B cell (primary cell): Measurements from ENCODE around the gene ENOPH1. TPM values are rescaled to one million over a fixed set of nuclear protein-coding genes. Genes with fewer than 3 reads are reported as not detected.

Experiments
- ATAC-seq: fragments of 200-7000 bp; cut with Tn5 transposase; one replicate; pipeline ENCODE4 v1.10.0; 2021; ENCODE audit warnings: low read depth, mild to moderate bottlenecking, moderate number of reproducible peaks, moderate library complexity
- CTCF ChIA-PET: fragments of 350-600 bp; sonication (Branson Sonifier 250); formaldehyde crosslinking; loops from one replicate; lab custom pipeline; 2021; ENCODE audit warnings: antibody characterized with exemption, inconsistent platforms; lab: Charles Lee
- POLR2A ChIA-PET: fragments of 350-600 bp; sonication (Branson Sonifier 250); formaldehyde crosslinking; loops from one replicate; lab custom pipeline; 2021; ENCODE audit warnings: antibody characterized with exemption; lab: Charles Lee
- DNase-seq: peaks from one replicate; pipeline ENCODE4 v3.0.0; 2013
- H2AFZ ChIP-seq: 2 replicates; pipeline ENCODE4 v1.6.1; 2012; ENCODE audit warnings: mild to moderate bottlenecking, low read depth, low read length; ENCODE audit not compliant: insufficient read depth, poor library complexity, severe bottlenecking
- H3K27ac ChIP-seq, 2 donors: 1 replicate in 1 of 2; 2 replicates in 1 of 2; pipeline ENCODE4 v1.5.1; 2012 to 2013; ENCODE audit warnings: low read length in 2 of 2, mild to moderate bottlenecking in 2 of 2, moderate library complexity in 1 of 2
- H3K27me3 ChIP-seq, 4 experiments: fragments of 200-600 bp in 1 of 4; sonication (generic) in 1 of 4; replicated peaks in 1 of 4; 1 replicate in 2 of 4; 2 replicates in 2 of 4; pipeline versions ENCODE4 v1.6.1 to v1.7.0; 2013 to 2016; ENCODE audit warnings: low read length in 3 of 4, mild to moderate bottlenecking in 2 of 4, mixed read lengths in 1 of 4, moderate library complexity in 1 of 4; ENCODE audit not compliant: insufficient read depth in 4 of 4, control insufficient read depth in 3 of 4; ENCODE audit errors: control extremely low read depth in 1 of 4
- H3K36me3 ChIP-seq, 2 experiments: replicated peaks in 1 of 2; 1 replicate in 1 of 2; 2 replicates in 1 of 2; pipeline versions ENCODE4 v1.6.1 to v1.7.1; 2013; ENCODE audit warnings: low read length in 1 of 2; ENCODE audit not compliant: insufficient read depth in 2 of 2, control insufficient read depth in 1 of 2; ENCODE audit errors: control extremely low read depth in 1 of 2, extremely low read depth in 1 of 2
- H3K4me1 ChIP-seq, 2 donors: fragments of 200-600 bp in 1 of 2; sonication (generic) in 1 of 2; 1 replicate in 1 of 2; 2 replicates in 1 of 2; pipeline versions ENCODE4 v1.5.1 to v1.6.1; 2013 to 2017; ENCODE audit warnings: low read length in 2 of 2; ENCODE audit not compliant: control insufficient read depth in 2 of 2, insufficient read depth in 2 of 2
- H3K4me2 ChIP-seq: replicated peaks from 2 replicates; pipeline ENCODE3; 2012; ENCODE audit warnings: mild to moderate bottlenecking, low read depth, low read length; ENCODE audit not compliant: poor library complexity, severe bottlenecking
- H3K4me3 ChIP-seq, 5 experiments: fragments of 200-600 bp in 1 of 5; sonication (generic) in 1 of 5; 1 replicate in 3 of 5; 2 replicates in 2 of 5; pipeline versions ENCODE4 v1.5.1 to v1.7.0; 2011 to 2016; ENCODE audit warnings: low read length in 4 of 5, mild to moderate bottlenecking in 4 of 5, low read depth in 2 of 5, control low read depth in 1 of 5, moderate library complexity in 1 of 5; ENCODE audit not compliant: insufficient read depth in 1 of 5; ENCODE audit errors: control extremely low read depth in 1 of 5, extremely low read depth in 1 of 5
- H3K79me2 ChIP-seq: fragments of 200-600 bp; sonication (generic); one replicate; pipeline ENCODE4 v1.6.0; 2016; ENCODE audit warnings: low read length; ENCODE audit not compliant: control insufficient read depth, insufficient read depth
- H3K9ac ChIP-seq: fragments of 200-600 bp; sonication (generic); 2 replicates; pipeline ENCODE4 v1.6.1; 2017; ENCODE audit warnings: mild to moderate bottlenecking, low read length, moderate library complexity
- H3K9me3 ChIP-seq, 3 donors: one replicate each; pipeline versions ENCODE4 v1.6.1 to v1.7.1; 2013; ENCODE audit warnings: low read length in 2 of 3; ENCODE audit not compliant: control insufficient read depth in 2 of 3, insufficient read depth in 1 of 3; ENCODE audit errors: control extremely low read depth in 1 of 3
- H4K20me1 ChIP-seq: 2 replicates; pipeline ENCODE4 v1.6.0; 2012; ENCODE audit warnings: mild to moderate bottlenecking, low read length; ENCODE audit not compliant: insufficient read depth, control insufficient read depth, poor library complexity, severe bottlenecking
- H3K27ac Mint-ChIP-seq: one replicate; pipeline ENCODE4 v1.8.0; 2021; ENCODE audit warnings: mixed read lengths
- H3K27me3 Mint-ChIP-seq: one replicate; pipeline ENCODE4 v1.8.0; 2021; ENCODE audit warnings: mixed read lengths
- H3K4me1 Mint-ChIP-seq: one replicate; pipeline ENCODE4 v1.8.0; 2021; ENCODE audit warnings: mixed read lengths
- H3K4me3 Mint-ChIP-seq: one replicate; pipeline ENCODE4 v1.8.0; 2021; ENCODE audit warnings: mixed read lengths
- H3K9me3 Mint-ChIP-seq: one replicate; pipeline ENCODE4 v1.8.0; 2022; ENCODE audit warnings: mixed read lengths; ENCODE audit not compliant: insufficient read depth
- EZH2 ChIP-seq: IDR thresholded peaks from 2 replicates; pipeline ENCODE4 v1.6.1; 2012; ENCODE audit warnings: borderline replicate concordance, low read depth, mild to moderate bottlenecking, moderate library complexity, low read length; ENCODE audit not compliant: insufficient read depth, poor library complexity, severe bottlenecking
- WGBS: methylation state at CpG from one replicate; pipeline ENCODE4 v1.1.5; 2013; ENCODE audit warnings: missing lambda C conversion rate; ENCODE audit not compliant: insufficient coverage; 5-methylcytosine and 5-hydroxymethylcytosine counted together
- intact Hi-C: fragments of 100-400 bp; cut with micrococcal nuclease; formaldehyde crosslinking; loops from one replicate; pipeline ENCODE4 v1.10.0; 2022
- polyA plus RNA-seq: library from polyadenylated mRNA; depleted of rRNA; stranded (reverse); fragments of >200 nt; gene quantifications from 2 replicates; pipeline ENCODE4 v1.2.3, GENCODE V29; 2012
- total RNA-seq, 2 donors: library from RNA; stranded (reverse); fragments of 120-200 nt in 1 of 2; gene quantifications; 1 replicate in 1 of 2; 2 replicates in 1 of 2; pipeline versions ENCODE4 v1.2.3 to v1.2.4, GENCODE V29; 2013 to 2022
- TF ChIP-seq, protein P1 (sequence below): fragments of 200-600 bp; IDR thresholded peaks from one replicate; pipeline ENCODE4 v1.8.0; 2022; ENCODE audit warnings: antibody characterized with exemption, mild to moderate bottlenecking

ENOPH1 gene
- total and polyA plus RNA-seq, 2 donors (not counting 1 experiment from before 2014, with no cell fraction given) = 10.9 to 20.2 TPM

DNA sequence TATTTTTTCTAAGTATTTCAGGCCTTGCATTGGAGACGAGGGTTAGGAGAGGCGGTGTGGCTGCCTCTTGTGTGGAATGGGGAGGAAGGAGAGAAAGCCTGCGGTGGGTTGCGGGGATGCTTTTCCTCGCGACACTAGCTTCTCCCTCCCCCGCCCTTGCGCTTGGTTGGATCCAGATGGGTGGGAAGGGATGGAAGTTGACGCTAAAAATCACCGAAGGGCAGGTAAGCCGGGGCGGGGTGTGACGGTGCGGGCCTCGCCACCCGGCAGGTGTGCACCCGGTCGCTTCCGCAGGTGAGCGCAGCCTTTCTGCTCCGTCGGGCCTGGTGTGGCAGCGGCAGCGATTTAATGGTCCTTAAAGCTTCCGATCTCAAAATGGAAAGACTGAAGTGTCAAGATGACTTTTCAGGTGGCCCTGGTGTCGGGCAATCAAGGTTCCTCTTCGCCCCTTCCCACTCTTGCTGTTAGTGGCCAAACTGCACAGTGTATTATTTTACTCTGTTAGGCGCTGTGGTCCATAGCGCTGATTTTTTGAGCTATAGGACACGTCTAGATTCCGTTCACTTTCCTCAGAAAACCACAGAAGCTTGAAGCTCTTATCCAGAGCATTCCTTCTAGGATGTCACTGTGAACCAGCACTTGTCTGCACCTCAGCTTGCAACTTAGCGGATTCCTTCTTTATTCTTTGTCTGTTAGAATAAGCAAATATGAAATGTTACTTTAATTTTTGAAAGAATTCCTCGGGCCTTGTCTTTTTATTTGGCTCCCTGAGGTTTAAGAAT, 765 bp downstream of the ENOPH1 start:
- intact Hi-C loops = loop anchor here (1.0 to 2.0 kb wide), 3 partner anchors 146 to 678 kb away; partner anchors contain the start of gene SEC31A
- Histone ChIP-seq H4K20me1 (peaks cover 52% of the 10 kb centered on the region), H3K4me2 (peak overlapping the region; percentile 93), H3K27ac (peak overlapping the region; percentile 96 to 100), H3K36me3 (peaks cover 7 to 31% of the 10 kb centered on the region in 2 experiments), H3K79me2 (peaks cover 82% of the 10 kb centered on the region), H3K27me3 (no peaks in the 10 kb centered on the region), H3K9ac (peak overlapping the region; percentile 96), H2AFZ (peak overlapping the region; percentile 90), H3K4me3 (peak overlapping the region; percentile 81 to 99 (median 98)), H3K9me3 (no peaks in the 10 kb centered on the region), H3K4me1 (peaks cover 27 to 32% of the 10 kb centered on the region in 2 donors)
- ATAC-seq = no peak
- Mint-ChIP-seq H3K4me3 (peak overlapping the region; percentile 100), H3K27me3 (no peaks in the 10 kb centered on the region), H3K4me1 (peaks cover 51% of the 10 kb centered on the region), H3K27ac (peak overlapping the region; percentile 100), H3K9me3 (no peaks in the 10 kb centered on the region)
- CTCF ChIA-PET = interaction anchor here (0.8 to 1.3 kb wide), 2 partner anchors 66 to 147 kb away, joined by 3 to 4 read pairs; no protein-coding TSS in a partner anchor
- DNase-seq = no peak
- TF ChIP-seq EZH2 = no peak
- TF ChIP-seq, protein P1, sequence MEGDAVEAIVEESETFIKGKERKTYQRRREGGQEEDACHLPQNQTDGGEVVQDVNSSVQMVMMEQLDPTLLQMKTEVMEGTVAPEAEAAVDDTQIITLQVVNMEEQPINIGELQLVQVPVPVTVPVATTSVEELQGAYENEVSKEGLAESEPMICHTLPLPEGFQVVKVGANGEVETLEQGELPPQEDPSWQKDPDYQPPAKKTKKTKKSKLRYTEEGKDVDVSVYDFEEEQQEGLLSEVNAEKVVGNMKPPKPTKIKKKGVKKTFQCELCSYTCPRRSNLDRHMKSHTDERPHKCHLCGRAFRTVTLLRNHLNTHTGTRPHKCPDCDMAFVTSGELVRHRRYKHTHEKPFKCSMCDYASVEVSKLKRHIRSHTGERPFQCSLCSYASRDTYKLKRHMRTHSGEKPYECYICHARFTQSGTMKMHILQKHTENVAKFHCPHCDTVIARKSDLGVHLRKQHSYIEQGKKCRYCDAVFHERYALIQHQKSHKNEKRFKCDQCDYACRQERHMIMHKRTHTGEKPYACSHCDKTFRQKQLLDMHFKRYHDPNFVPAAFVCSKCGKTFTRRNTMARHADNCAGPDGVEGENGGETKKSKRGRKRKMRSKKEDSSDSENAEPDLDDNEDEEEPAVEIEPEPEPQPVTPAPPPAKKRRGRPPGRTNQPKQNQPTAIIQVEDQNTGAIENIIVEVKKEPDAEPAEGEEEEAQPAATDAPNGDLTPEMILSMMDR = no peak
- POLR2A ChIA-PET = interaction anchor here (0.5 to 2.3 kb wide), 4 partner anchors 14 to 146 kb away, joined by 3 to 11 read pairs (median 6); no protein-coding TSS in a partner anchor
- 1% methylated on average over 22 of the region's 33 CpGs for WGBS
